ENCODE measurements around the gene NEAT1.

DNA sequence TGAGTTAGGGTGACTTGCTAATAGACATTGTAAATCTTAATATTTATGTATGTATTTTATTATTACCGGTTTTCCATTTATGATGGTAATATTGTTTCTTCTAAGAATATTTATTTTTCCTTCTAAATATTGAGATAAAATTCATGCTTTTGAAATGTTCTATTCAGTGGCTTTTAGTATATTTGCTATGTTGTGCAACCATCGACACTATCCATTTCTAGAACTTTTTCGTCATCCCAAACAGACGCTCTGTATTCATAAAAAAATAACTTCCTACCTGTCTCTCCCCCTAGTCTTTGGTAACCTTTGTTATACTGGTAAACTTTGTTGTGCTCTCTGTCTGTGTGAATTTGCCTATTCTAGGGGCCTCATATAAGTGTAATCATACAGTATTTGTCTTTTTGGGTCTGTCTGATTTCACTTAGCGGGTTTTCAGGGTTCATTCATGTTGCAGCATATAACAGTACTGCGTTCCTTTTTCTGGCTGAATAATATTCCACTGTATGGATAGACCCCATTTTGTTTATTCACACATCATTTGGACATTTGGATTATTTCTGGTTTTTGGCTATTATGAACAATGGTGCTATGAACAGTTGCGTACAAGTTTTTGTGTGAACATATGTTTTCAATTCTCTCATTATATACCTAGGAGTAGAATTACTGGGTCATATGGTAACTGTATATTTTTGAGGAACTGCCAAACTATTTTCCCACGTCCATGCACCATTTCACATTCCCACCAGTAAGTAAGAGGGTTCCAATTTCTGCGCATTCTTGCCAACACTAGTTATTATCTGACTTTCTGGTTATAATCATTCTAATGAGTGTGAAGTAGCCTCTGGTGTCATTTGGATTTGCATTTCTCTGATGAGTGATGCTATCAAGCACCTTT, 15.9 kb downstream of the NEAT1 start:
- TF ChIP-seq, protein P1, sequence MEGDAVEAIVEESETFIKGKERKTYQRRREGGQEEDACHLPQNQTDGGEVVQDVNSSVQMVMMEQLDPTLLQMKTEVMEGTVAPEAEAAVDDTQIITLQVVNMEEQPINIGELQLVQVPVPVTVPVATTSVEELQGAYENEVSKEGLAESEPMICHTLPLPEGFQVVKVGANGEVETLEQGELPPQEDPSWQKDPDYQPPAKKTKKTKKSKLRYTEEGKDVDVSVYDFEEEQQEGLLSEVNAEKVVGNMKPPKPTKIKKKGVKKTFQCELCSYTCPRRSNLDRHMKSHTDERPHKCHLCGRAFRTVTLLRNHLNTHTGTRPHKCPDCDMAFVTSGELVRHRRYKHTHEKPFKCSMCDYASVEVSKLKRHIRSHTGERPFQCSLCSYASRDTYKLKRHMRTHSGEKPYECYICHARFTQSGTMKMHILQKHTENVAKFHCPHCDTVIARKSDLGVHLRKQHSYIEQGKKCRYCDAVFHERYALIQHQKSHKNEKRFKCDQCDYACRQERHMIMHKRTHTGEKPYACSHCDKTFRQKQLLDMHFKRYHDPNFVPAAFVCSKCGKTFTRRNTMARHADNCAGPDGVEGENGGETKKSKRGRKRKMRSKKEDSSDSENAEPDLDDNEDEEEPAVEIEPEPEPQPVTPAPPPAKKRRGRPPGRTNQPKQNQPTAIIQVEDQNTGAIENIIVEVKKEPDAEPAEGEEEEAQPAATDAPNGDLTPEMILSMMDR (IDR thresholded peaks at IDR 0.05; ENCODE audit: low read length) = no peak
- no peak for TF ChIP-seq EZH2phosphoT487 (IDR thresholded peaks at IDR 0.05; ENCODE audit: low read length)
